ENCODE results near the gene EML4. TPM values are rescaled to one million over a fixed set of nuclear protein-coding genes. Genes with fewer than 3 reads are reported as not detected.

Gene EML4
- total and polyA plus RNA-seq, 2 of the 13 experiments (the other 11 are each of a cell fraction or from before 2014, with no cell fraction given) = 243 to 476 TPM

- no peak for TF ChIP-seq UBTF (CRISPR knock-in tag; IDR thresholded peaks at IDR 0.05)
- no peak for TF ChIP-seq NR2F2 (IDR thresholded peaks at IDR 0.05; ENCODE audit: borderline replicate concordance, low read depth)
- no peak for TF ChIP-seq CREB1 (IDR thresholded peaks at IDR 0.05)
- TF ChIP-seq CREB1 (CRISPR knock-in tag; IDR thresholded peaks at IDR 0.05) = no peak
- TF ChIP-seq SSRP1 (CRISPR knock-in tag; IDR thresholded peaks at IDR 0.05) = peak; percentile 54; the same call in 1 of the 2 replicates
- TF ChIP-seq POGK (CRISPR knock-in tag; conservative IDR thresholded peaks at IDR 0.05) = 0 out of 2 replicates have a peak, but pooled peaks have one; percentile 28
- peak; percentile 48; the same call in 1 of the 2 replicates for TF ChIP-seq POLR2G (IDR thresholded peaks at IDR 0.05; ENCODE audit: low read depth, low read length)
- TF ChIP-seq, protein P1, sequence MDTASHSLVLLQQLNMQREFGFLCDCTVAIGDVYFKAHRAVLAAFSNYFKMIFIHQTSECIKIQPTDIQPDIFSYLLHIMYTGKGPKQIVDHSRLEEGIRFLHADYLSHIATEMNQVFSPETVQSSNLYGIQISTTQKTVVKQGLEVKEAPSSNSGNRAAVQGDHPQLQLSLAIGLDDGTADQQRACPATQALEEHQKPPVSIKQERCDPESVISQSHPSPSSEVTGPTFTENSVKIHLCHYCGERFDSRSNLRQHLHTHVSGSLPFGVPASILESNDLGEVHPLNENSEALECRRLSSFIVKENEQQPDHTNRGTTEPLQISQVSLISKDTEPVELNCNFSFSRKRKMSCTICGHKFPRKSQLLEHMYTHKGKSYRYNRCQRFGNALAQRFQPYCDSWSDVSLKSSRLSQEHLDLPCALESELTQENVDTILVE (CRISPR knock-in tag; IDR thresholded peaks at IDR 0.05) = no peak
- TF ChIP-seq, protein P2, sequence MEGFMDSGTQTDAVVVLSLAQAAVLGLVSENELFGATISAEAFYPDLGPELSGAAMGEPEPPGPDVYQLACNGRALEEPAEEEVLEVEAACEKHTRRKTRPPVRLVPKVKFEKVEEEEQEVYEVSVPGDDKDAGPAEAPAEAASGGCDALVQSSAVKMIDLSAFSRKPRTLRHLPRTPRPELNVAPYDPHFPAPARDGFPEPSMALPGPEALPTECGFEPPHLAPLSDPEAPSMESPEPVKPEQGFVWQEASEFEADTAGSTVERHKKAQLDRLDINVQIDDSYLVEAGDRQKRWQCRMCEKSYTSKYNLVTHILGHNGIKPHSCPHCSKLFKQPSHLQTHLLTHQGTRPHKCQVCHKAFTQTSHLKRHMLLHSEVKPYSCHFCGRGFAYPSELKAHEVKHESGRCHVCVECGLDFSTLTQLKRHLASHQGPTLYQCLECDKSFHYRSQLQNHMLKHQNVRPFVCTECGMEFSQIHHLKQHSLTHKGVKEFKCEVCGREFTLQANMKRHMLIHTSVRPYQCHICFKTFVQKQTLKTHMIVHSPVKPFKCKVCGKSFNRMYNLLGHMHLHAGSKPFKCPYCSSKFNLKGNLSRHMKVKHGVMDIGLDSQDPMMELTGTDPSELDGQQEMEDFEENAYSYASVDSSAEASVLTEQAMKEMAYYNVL (CRISPR knock-in tag; IDR thresholded peaks at IDR 0.05; ENCODE audit: borderline replicate concordance) = no peak
- TF ChIP-seq, protein P3, sequence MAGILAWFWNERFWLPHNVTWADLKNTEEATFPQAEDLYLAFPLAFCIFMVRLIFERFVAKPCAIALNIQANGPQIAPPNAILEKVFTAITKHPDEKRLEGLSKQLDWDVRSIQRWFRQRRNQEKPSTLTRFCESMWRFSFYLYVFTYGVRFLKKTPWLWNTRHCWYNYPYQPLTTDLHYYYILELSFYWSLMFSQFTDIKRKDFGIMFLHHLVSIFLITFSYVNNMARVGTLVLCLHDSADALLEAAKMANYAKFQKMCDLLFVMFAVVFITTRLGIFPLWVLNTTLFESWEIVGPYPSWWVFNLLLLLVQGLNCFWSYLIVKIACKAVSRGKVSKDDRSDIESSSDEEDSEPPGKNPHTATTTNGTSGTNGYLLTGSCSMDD (CRISPR knock-in tag; IDR thresholded peaks at IDR 0.05) = no peak
- TF ChIP-seq, protein P4, sequence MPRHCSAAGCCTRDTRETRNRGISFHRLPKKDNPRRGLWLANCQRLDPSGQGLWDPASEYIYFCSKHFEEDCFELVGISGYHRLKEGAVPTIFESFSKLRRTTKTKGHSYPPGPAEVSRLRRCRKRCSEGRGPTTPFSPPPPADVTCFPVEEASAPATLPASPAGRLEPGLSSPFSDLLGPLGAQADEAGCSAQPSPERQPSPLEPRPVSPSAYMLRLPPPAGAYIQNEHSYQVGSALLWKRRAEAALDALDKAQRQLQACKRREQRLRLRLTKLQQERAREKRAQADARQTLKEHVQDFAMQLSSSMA (CRISPR knock-in tag; IDR thresholded peaks at IDR 0.05) = 0 out of 2 replicates have a peak, but pooled peaks have one; percentile 43
- TF ChIP-seq, protein P5, sequence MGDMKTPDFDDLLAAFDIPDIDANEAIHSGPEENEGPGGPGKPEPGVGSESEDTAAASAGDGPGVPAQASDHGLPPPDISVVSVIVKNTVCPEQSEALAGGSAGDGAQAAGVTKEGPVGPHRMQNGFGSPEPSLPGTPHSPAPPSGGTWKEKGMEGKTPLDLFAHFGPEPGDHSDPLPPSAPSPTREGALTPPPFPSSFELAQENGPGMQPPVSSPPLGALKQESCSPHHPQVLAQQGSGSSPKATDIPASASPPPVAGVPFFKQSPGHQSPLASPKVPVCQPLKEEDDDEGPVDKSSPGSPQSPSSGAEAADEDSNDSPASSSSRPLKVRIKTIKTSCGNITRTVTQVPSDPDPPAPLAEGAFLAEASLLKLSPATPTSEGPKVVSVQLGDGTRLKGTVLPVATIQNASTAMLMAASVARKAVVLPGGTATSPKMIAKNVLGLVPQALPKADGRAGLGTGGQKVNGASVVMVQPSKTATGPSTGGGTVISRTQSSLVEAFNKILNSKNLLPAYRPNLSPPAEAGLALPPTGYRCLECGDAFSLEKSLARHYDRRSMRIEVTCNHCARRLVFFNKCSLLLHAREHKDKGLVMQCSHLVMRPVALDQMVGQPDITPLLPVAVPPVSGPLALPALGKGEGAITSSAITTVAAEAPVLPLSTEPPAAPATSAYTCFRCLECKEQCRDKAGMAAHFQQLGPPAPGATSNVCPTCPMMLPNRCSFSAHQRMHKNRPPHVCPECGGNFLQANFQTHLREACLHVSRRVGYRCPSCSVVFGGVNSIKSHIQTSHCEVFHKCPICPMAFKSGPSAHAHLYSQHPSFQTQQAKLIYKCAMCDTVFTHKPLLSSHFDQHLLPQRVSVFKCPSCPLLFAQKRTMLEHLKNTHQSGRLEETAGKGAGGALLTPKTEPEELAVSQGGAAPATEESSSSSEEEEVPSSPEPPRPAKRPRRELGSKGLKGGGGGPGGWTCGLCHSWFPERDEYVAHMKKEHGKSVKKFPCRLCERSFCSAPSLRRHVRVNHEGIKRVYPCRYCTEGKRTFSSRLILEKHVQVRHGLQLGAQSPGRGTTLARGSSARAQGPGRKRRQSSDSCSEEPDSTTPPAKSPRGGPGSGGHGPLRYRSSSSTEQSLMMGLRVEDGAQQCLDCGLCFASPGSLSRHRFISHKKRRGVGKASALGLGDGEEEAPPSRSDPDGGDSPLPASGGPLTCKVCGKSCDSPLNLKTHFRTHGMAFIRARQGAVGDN (CRISPR knock-in tag; IDR thresholded peaks at IDR 0.05) = peak; percentile 29; the same call in 1 of the 2 replicates
Observed at GRCh38 chr2:42238644-42239288, 69.6 kb downstream of the EML4 start (continued).

Data from HepG2 (cell line).